Kidney (tissue), 14 donors: ENCODE data around the gene CACNG8. TPM values are rescaled to one million over a fixed set of nuclear protein-coding genes. Genes with fewer than 3 reads are reported as not detected.

Experiments
- DNase-seq, 5 donors: peaks; one replicate each; pipeline ENCODE4 v3.0.0-alpha.2; 2013 to 2020
- FAIRE-seq: peaks from 2 replicates; lab custom pipeline; 2012; peaks lifted over from hg19 to GRCh38; lab: Jason Lieb, UNC
- H3K27ac ChIP-seq, 2 donors: one replicate each; pipeline ENCODE4 v1.7.0; 2013; ENCODE audit warnings: low read depth in 2 of 2, low read length in 2 of 2, inconsistent platforms in 1 of 2
- H3K27me3 ChIP-seq: one replicate; pipeline ENCODE4 v1.7.1; 2013; ENCODE audit warnings: low read length, inconsistent platforms; ENCODE audit not compliant: control insufficient read depth, insufficient read depth
- H3K36me3 ChIP-seq, 3 donors: one replicate each; pipeline versions ENCODE4 v1.7.0 to v1.7.1; 2013; ENCODE audit warnings: low read length in 3 of 3, control low read depth in 1 of 3, inconsistent platforms in 1 of 3; ENCODE audit not compliant: insufficient read depth in 3 of 3, control insufficient read depth in 2 of 3
- H3K4me1 ChIP-seq, 3 donors: one replicate each; pipeline versions ENCODE4 v1.7.0 to v1.7.1; 2013; ENCODE audit warnings: low read length in 3 of 3, inconsistent platforms in 1 of 3, low read depth in 1 of 3; ENCODE audit not compliant: control insufficient read depth in 2 of 3, insufficient read depth in 2 of 3
- H3K4me3 ChIP-seq, 3 donors: one replicate each; pipeline versions ENCODE4 v1.7.0 to v1.8.1; 2013; ENCODE audit warnings: low read length in 3 of 3, control low read depth in 1 of 3, inconsistent platforms in 1 of 3
- H3K9ac ChIP-seq, 3 donors: one replicate each; pipeline versions ENCODE4 v1.7.0 to v1.7.1; 2013; ENCODE audit warnings: low read length in 3 of 3, control low read depth in 1 of 3, inconsistent platforms in 1 of 3
- H3K9me3 ChIP-seq, 3 donors: one replicate each; pipeline versions ENCODE4 v1.7.0 to v1.7.1; 2013; ENCODE audit warnings: low read length in 3 of 3, control low read depth in 1 of 3, inconsistent platforms in 1 of 3; ENCODE audit not compliant: control insufficient read depth in 2 of 3, insufficient read depth in 1 of 3
- intact Hi-C: fragments of 100-400 bp; cut with DNase I; formaldehyde crosslinking; loops from one replicate; pipeline ENCODE4 v1.11.1; 2022
- polyA plus RNA-seq: library from polyadenylated mRNA; stranded (reverse); fragments of 350-450 nt; fragmentation: Illumina TruSeq; extraction: RNeasy Lipid Tissue Mini Kit (QIAGEN cat#74804); gene quantifications from one replicate; pipeline ENCODE4 v1.2.3, GENCODE V29; 2014; ENCODE audit warnings: low read depth, low replicate concordance; ENCODE audit not compliant: insufficient read depth
- total RNA-seq: library from RNA; stranded (reverse); fragmentation: NEBNext Ultra II Directional; extraction: Animal tissue kit (Norgen Biotek cat#: 25700); gene quantifications from one replicate; pipeline ENCODE4 v1.2.1, GENCODE V29; 2021
- TF ChIP-seq, protein P1 (sequence below): IDR thresholded peaks from 3 replicates; pipeline ENCODE4 v1.5.1; 2012; ENCODE audit warnings: mild to moderate bottlenecking, moderate library complexity, borderline replicate concordance; ENCODE audit not compliant: insufficient read depth; ENCODE audit errors: extremely low read depth
- donor health status: control.
- donor health status: control.
- donor health status: control.
- donor health status: control.
- donor health status: control.
- donor health status: DM: yes; HTN: yes; CAD: no.
- donor health status: Normal renal cell carcinoma (clear cell type).

The CACNG8 gene
- total and polyA plus RNA-seq, 2 donors from 2014 or later: 0.03 TPM; not detected in 1

DNA sequence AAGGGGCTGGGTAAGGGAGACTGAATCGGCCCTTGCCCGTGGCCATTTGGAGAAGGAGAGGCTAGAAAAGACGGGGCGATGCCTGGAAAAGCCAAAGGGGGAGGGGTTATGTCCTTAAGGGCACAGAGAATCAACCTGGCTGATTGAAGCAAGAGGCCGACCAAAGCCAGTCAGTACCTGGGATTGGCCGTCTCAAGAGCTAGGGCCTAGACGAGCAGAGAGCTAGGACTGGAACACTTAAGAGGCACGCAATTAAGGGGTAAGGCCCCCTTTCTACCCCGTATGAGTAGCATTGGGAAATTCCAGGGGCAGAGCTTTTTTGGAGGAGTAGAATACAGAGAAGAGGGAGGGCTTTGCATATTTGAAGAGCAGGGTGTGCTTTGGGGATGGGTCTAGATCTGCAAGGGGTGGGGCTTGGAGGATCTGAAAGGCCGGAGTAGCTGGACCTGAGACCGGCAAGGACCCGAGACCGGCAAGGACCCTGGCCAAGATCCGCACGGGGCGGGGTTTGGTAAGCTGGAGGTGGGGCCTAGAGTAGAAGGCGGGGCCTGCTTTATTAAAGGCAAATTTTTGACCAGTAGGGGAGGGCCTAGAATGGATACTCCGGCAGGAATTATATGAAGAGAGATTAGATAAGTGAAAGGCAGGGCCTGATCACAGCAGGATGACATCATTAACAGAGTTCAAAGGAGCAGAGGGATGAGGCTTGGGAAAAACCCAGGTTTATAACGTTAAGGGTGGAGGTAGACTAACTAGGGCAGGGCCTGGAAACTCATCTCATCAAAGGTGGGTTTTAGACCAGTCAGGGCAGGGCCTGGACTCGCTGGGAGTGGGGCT, 18.0 kb downstream of the CACNG8 start:
- H3K9ac ChIP-seq: no peak overlapping the region
- H3K27me3 ChIP-seq: peaks cover 11% of the 10 kb centered on the region
- intact Hi-C loops: no loop called here
- no peaks in the 10 kb centered on the region for H3K4me1 ChIP-seq
- no peaks in the 10 kb centered on the region for H3K9me3 ChIP-seq
- DNase-seq: peak in 2 of 5 donors; percentile 17 to 79
- no peak overlapping the region for H3K4me3 ChIP-seq
- H3K27ac ChIP-seq: no peak overlapping the region
- TF ChIP-seq, protein P1, sequence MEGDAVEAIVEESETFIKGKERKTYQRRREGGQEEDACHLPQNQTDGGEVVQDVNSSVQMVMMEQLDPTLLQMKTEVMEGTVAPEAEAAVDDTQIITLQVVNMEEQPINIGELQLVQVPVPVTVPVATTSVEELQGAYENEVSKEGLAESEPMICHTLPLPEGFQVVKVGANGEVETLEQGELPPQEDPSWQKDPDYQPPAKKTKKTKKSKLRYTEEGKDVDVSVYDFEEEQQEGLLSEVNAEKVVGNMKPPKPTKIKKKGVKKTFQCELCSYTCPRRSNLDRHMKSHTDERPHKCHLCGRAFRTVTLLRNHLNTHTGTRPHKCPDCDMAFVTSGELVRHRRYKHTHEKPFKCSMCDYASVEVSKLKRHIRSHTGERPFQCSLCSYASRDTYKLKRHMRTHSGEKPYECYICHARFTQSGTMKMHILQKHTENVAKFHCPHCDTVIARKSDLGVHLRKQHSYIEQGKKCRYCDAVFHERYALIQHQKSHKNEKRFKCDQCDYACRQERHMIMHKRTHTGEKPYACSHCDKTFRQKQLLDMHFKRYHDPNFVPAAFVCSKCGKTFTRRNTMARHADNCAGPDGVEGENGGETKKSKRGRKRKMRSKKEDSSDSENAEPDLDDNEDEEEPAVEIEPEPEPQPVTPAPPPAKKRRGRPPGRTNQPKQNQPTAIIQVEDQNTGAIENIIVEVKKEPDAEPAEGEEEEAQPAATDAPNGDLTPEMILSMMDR: no peak
- no peak for FAIRE-seq
- H3K36me3 ChIP-seq: no peaks in the 10 kb centered on the region

- TF ChIP-seq, protein P1: no peak
- no peaks in the 10 kb centered on the region for H3K36me3 ChIP-seq
- peak in 1 of 5 donors; percentile 66 for DNase-seq
- H3K27ac ChIP-seq: no peak overlapping the region
- H3K27me3 ChIP-seq: peaks cover 11% of the 10 kb centered on the region
- H3K4me1 ChIP-seq: no peaks in the 10 kb centered on the region
- H3K4me3 ChIP-seq: no peak overlapping the region
- no peak for FAIRE-seq
- no peak overlapping the region for H3K9ac ChIP-seq
- no peaks in the 10 kb centered on the region for H3K9me3 ChIP-seq
- intact Hi-C loops: no loop called here
These were observed 18.7 kb downstream of the CACNG8 start for GRCh38 chr19:53981376-53981951.

DNA sequence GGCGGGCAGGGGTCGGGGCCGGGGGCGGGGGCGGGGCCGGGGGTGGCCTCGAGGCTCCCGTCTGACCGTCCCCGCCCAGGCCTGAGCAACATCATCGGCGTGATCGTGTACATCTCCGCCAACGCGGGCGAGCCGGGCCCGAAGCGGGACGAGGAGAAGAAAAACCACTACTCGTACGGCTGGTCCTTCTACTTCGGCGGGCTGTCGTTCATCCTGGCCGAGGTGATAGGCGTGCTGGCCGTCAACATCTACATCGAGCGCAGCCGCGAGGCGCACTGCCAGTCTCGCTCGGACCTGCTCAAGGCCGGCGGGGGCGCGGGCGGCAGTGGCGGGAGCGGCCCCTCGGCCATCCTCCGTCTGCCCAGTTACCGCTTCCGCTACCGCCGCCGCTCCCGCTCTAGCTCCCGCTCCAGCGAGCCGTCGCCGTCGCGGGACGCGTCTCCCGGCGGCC, 19.3 kb downstream of the CACNG8 start:
- Histone ChIP-seq H3K9me3 (no peaks in the 10 kb centered on the region), H3K27me3 (peaks cover 10% of the 10 kb centered on the region), H3K4me1 (no peaks in the 10 kb centered on the region), H3K36me3 (no peaks in the 10 kb centered on the region), H3K9ac (no peak overlapping the region), H3K4me3 (no peak overlapping the region), H3K27ac (no peak overlapping the region)
- FAIRE-seq (no peak), DNase-seq (peak in 4 of 5 donors; percentile 42 to 75 (median 69))
- TF ChIP-seq, protein P1: no peak
- intact Hi-C loops: no loop called here
